Measurements from ENCODE around the gene ASB1.
A peak's percentile ranks its signal among the peaks of the same experiment; 100 is the strongest.

Gene ASB1

GRCh38 chr2:238422285-238422684 is 4.4 kb upstream of the ASB1 start:
- no peak for DNase-seq (ENCODE audit: low read depth in 2 of 2, low spot score in 1 of 2)

DNA sequence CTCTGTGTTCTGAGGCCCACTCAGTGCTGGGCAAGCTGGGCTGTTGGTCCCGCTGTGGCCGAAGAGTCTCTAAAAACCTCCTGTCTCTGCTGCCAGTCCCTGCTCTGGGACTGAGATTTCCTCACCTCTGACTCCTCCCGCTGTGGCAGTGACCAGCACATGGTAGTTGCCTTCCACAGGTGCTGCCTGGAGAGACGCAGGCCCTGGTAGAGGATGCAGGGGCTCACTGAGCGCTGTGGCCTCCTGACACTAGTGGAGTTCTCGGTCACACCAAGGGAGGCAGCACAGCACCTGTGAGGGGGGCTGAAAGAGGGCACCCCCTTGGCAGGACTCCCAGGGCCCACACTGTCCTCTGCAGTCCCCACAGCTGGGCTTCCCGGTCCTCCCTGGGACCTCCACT is 3.8 kb upstream of the ASB1 start:
- DNase-seq (ENCODE audit: low read depth in 2 of 2, low spot score in 1 of 2): no peak

DNA sequence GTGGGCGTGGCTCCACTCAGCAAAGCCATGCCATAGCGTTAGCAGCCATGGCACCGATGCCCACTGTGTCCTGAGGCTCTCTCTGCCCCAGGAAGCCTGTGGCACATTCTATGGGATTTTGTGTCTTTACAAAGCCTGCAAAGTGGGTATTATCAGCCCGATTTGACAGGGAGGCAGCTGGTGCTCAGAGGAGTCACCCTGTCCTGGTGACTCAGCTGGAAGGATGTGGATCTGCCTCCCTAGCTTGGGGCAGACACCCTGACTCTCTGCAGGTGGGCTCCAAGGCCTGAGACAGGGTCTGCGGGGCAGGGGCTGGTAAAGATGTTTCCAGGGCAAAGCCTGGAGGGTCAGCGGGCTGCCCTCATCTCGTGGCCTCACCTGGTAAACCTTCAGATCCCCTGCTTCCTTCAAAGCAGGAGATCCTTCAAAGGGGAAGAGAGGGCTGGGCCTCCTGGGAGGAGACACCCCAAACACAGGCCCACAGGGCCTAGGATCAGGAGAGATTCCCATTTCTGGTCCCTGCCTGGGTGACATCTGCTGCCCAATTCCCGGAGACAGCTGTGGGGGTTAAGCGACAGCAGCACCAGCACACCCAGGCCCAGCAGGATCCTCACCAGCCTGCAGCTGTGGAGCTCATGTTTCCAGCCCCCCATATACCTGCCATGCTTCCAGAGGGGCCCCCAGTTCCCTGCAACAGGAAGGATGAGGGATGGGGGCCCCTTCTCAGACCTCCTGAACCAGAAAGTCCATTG is 3.0 kb upstream of the ASB1 start:
- DNase-seq (ENCODE audit: low read depth in 2 of 2, low spot score in 1 of 2): no peak

- DNase-seq (ENCODE audit: low read depth in 2 of 2, low spot score in 1 of 2): no peak
These were observed 2.4 kb upstream of the ASB1 start for GRCh38 chr2:238424313-238424700.

- no peak for DNase-seq (ENCODE audit: low read depth in 2 of 2, low spot score in 1 of 2)
These were observed 1.2 kb upstream of the ASB1 start for GRCh38 chr2:238425505-238425978.

- DNase-seq (ENCODE audit: low read depth in 2 of 2, low spot score in 1 of 2): no peak
These were observed 654 bp upstream of the ASB1 start for GRCh38 chr2:238425979-238426567.

GRCh38 chr2:238427435-238428162 is 872 bp downstream of the ASB1 start:
- DNase-seq (ENCODE audit: low read depth in 2 of 2, low spot score in 1 of 2): no peak

DNA sequence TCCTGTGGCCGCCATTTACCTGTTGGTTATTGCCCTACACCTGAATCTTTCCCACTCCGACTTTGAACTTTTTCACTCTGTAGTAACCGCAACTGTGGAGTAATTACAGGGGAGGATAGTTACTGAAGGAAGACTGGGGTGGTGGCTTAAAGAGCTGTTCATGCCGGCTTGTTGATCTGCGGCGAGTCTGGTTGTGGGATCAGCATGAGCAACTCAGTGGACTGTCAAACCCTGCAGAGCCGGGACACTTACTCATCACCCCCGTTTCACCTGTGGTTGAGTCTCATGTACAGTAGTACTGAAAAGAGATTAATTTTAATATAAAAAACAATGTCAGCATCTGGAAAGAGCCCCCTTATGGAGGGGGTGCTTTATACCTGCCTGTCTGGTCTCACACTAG is 2.1 kb downstream of the ASB1 start:
- no peak for DNase-seq (ENCODE audit: low read depth in 2 of 2, low spot score in 1 of 2)

GRCh38 chr2:238430781-238431180 is 4.1 kb downstream of the ASB1 start:
- no peak for DNase-seq (ENCODE audit: low read depth in 2 of 2, low spot score in 1 of 2)

- no peak for DNase-seq (ENCODE audit: low read depth in 2 of 2, low spot score in 1 of 2)
These were observed 4.7 kb downstream of the ASB1 start for GRCh38 chr2:238431456-238431855.

GRCh38 chr2:238433300-238433915 is 6.7 kb downstream of the ASB1 start:
- no peak for DNase-seq (ENCODE audit: low read depth in 2 of 2, low spot score in 1 of 2)

- DNase-seq (ENCODE audit: low read depth in 2 of 2, low spot score in 1 of 2): no peak
These were observed 7.5 kb downstream of the ASB1 start for GRCh38 chr2:238433941-238434845.

- no peak for DNase-seq (ENCODE audit: low read depth in 2 of 2, low spot score in 1 of 2)
These were observed 8.4 kb downstream of the ASB1 start for GRCh38 chr2:238434846-238435751.

- DNase-seq (ENCODE audit: low read depth in 2 of 2, low spot score in 1 of 2): no peak
These were observed 9.0 kb downstream of the ASB1 start for GRCh38 chr2:238435752-238436096.

DNA sequence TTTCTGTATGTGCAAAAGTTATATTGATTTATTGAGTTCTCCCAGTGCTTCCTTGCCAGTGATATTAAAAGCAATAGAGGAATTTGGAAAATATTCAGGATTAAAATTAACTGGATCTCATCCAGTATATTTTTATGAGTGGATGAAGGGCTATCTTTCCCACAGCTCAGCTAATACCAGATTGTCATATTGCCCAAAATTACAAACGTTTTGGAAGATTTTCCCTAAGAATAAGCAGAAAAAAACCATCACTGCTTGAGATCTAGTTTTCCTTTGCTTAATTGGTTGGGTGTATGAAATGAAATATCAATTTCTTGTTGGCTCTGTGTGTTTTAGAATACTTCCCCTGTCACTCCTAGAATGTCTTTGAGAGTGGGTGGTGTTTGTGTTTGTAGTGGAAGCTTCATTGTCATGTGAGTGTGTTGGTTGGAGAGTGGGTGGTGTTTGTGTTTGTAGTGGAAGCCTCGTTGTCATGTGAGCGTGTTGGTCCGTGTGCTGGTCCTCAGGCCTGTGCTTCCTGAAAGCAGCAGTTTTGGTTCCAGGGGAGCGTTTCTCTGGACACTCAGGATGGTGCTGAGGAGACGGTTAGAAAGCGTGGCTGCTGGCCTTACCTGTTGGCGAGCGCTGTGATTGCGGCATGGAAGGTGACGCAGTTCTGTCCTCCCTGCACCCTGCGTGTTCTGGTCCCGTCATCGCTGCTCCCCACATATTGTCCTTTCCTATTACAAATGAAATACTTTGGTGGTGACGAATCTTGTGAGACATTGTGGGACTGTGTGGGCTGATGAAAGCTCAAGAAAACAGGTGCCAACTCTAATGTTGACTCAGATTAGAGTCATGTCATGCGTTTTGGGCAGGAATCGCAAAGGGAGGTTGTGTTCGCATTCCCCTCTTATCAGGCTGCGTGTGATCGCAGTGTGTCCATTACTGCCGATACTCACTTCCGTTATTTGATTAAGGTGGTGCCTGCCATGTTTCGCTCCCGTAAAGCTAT is 12.4 kb downstream of the ASB1 start:
- DNase-seq (ENCODE audit: low read depth in 2 of 2, low spot score in 1 of 2): peak; percentile 12 to 41

- no peak for DNase-seq (ENCODE audit: low read depth in 2 of 2, low spot score in 1 of 2)
These were observed 13.2 kb downstream of the ASB1 start for GRCh38 chr2:238439917-238440316.

- DNase-seq (ENCODE audit: low read depth in 2 of 2, low spot score in 1 of 2): no peak
These were observed 13.6 kb downstream of the ASB1 start for GRCh38 chr2:238440331-238440730.

GRCh38 chr2:238440767-238441166 is 14.0 kb downstream of the ASB1 start:
- DNase-seq (ENCODE audit: low read depth in 2 of 2, low spot score in 1 of 2): no peak
